Caco-2 (cell line): Measurements from ENCODE around the gene CD200R1L. TPM values are rescaled to one million over a fixed set of nuclear protein-coding genes. Genes with fewer than 3 reads are reported as not detected.

Source experiments
- BruUV-seq: library from RNA; stranded (reverse); fragments of 400-500 nt; replicated peaks from 2 replicates; lab custom pipeline; 2021; lab: Mats Ljungman, UMichigan
- CTCF ChIA-PET: fragments of 300-600 bp; sonication (Branson Sonifier 250); formaldehyde crosslinking; loops from one replicate; lab custom pipeline; 2022; ENCODE audit warnings: antibody characterized with exemption; lab: Charles Lee
- POLR2A ChIA-PET: fragments of 300-600 bp; sonication (Branson Sonifier 250); formaldehyde crosslinking; loops from one replicate; lab custom pipeline; 2022; ENCODE audit warnings: antibody characterized with exemption; lab: Charles Lee
- DNase-seq, 2 experiments: peaks; one replicate each; pipeline versions ENCODE4 v3.0.0 to v3.0.0-alpha.2; 2020 to 2022
- H3K27me3 ChIP-seq: replicated peaks from 2 replicates; pipeline ENCODE4 v1.6.0; 2011; ENCODE audit warnings: low read length; ENCODE audit not compliant: control insufficient read depth, insufficient read depth
- H3K36me3 ChIP-seq: 2 replicates; pipeline ENCODE4 v1.5.1; 2011; ENCODE audit warnings: low read length; ENCODE audit not compliant: control insufficient read depth, insufficient read depth
- H3K4me1 ChIP-seq: fragments of 250-450 bp; sonication (Bioruptor Pico); 2 replicates; pipeline ENCODE4 v1.5.1; 2020; ENCODE audit warnings: mild to moderate bottlenecking
- H3K4me3 ChIP-seq: 2 replicates; pipeline ENCODE4 v1.5.1; 2011; ENCODE audit warnings: low read depth, mild to moderate bottlenecking, control low read depth, low read length
- H3K9me3 ChIP-seq: fragments of 250-450 bp; sonication (Bioruptor Pico); 2 replicates; pipeline ENCODE4 v1.5.1; 2020; ENCODE audit warnings: mild to moderate bottlenecking, moderate library complexity
- H3K27ac Mint-ChIP-seq: one replicate; pipeline ENCODE4 v1.8.0; 2022; ENCODE audit warnings: mixed read lengths; ENCODE audit not compliant: unreplicated experiment
- H3K27me3 Mint-ChIP-seq: one replicate; pipeline ENCODE4 v1.8.0; 2022; ENCODE audit warnings: mixed read lengths; ENCODE audit not compliant: insufficient read depth, unreplicated experiment
- H3K36me3 Mint-ChIP-seq: one replicate; pipeline ENCODE4 v1.8.0; 2022; ENCODE audit warnings: mild to moderate bottlenecking, mixed read lengths; ENCODE audit not compliant: insufficient read depth, unreplicated experiment
- H3K4me1 Mint-ChIP-seq: one replicate; pipeline ENCODE4 v1.8.0; 2022; ENCODE audit warnings: low read depth, mixed read lengths; ENCODE audit not compliant: unreplicated experiment
- H3K4me3 Mint-ChIP-seq: one replicate; pipeline ENCODE4 v1.8.0; 2022; ENCODE audit warnings: mild to moderate bottlenecking, moderate library complexity, mixed read lengths; ENCODE audit not compliant: unreplicated experiment
- H3K9me3 Mint-ChIP-seq: one replicate; pipeline ENCODE4 v1.8.0; 2022; ENCODE audit warnings: mixed read lengths; ENCODE audit not compliant: unreplicated experiment
- CTCF ChIP-seq, 2 experiments: fragments of 200-600 bp in 1 of 2; IDR thresholded peaks; 1 replicate in 1 of 2; 2 replicates in 1 of 2; pipeline versions ENCODE4 v1.5.1 to v1.8.0; 2011 to 2022; ENCODE audit warnings: antibody characterized with exemption in 1 of 2, control low read depth in 1 of 2, inconsistent platforms in 1 of 2, low read depth in 1 of 2, low read length in 1 of 2, mild to moderate bottlenecking in 1 of 2, moderate library complexity in 1 of 2; ENCODE audit not compliant: insufficient read depth in 1 of 2, severe bottlenecking in 1 of 2, unreplicated experiment in 1 of 2
- intact Hi-C: fragments of 100-400 bp; cut with micrococcal nuclease; formaldehyde crosslinking; loops from one replicate; pipeline ENCODE4 v1.10.0; 2022; ENCODE audit not compliant: unreplicated experiment
- total RNA-seq: library from RNA; stranded (reverse); gene quantifications from 2 replicates; pipeline ENCODE4 v1.2.3, GENCODE V29; 2022

Gene CD200R1L
- total RNA-seq, 1 experiment from 2014 or later = not detected

- peaks cover 5% of the 10 kb centered on the region for H3K4me1 Mint-ChIP-seq
- BruUV-seq = no TSS peak
- H3K9me3 Mint-ChIP-seq = peaks cover 26% of the 10 kb centered on the region
- no peak overlapping the region for H3K4me3 Mint-ChIP-seq
- no peaks in the 10 kb centered on the region for H3K9me3 ChIP-seq
- H3K4me3 ChIP-seq = no peak overlapping the region
- POLR2A ChIA-PET = no interaction called here
- no peak for TF ChIP-seq CTCF (IDR thresholded peaks at IDR 0.05; ENCODE audit: insufficient read depth in 1 of 2, low read depth in 1 of 2, low read length in 1 of 2, severe bottlenecking in 1 of 2, unreplicated experiment in 1 of 2)
- intact Hi-C loops = no loop called here
- no peak overlapping the region for H3K27ac Mint-ChIP-seq
- DNase-seq = no peak
- peaks cover 3% of the 10 kb centered on the region for H3K27me3 Mint-ChIP-seq
- H3K36me3 ChIP-seq = no peaks in the 10 kb centered on the region
- CTCF ChIA-PET = no interaction called here
- no peaks in the 10 kb centered on the region for H3K36me3 Mint-ChIP-seq
- no peaks in the 10 kb centered on the region for H3K27me3 ChIP-seq
- H3K4me1 ChIP-seq = no peaks in the 10 kb centered on the region
These were observed 28.9 kb upstream of the CD200R1L start for GRCh38 chr3:112875561-112875960.

GRCh38 chr3:112874725-112875124, 28.1 kb upstream of the CD200R1L start:
- Histone ChIP-seq H3K27me3 (no peaks in the 10 kb centered on the region), H3K9me3 (peaks cover 8% of the 10 kb centered on the region; the same call in 1 of the 2 replicates), H3K4me3 (no peak overlapping the region), H3K36me3 (no peaks in the 10 kb centered on the region), H3K4me1 (no peaks in the 10 kb centered on the region)
- no peaks in the 10 kb centered on the region for H3K36me3 Mint-ChIP-seq
- no peak for DNase-seq
- TF ChIP-seq CTCF (IDR thresholded peaks at IDR 0.05; ENCODE audit: insufficient read depth in 1 of 2, low read depth in 1 of 2, low read length in 1 of 2, severe bottlenecking in 1 of 2, unreplicated experiment in 1 of 2) = no peak
- no peak overlapping the region for H3K4me3 Mint-ChIP-seq
- ChIA-PET POLR2A (no interaction called here), CTCF (no interaction called here)
- peaks cover 34% of the 10 kb centered on the region for H3K9me3 Mint-ChIP-seq
- no TSS peak for BruUV-seq
- H3K27me3 Mint-ChIP-seq = no peaks in the 10 kb centered on the region
- H3K4me1 Mint-ChIP-seq = peaks cover 5% of the 10 kb centered on the region
- no peak overlapping the region for H3K27ac Mint-ChIP-seq
- intact Hi-C loops = no loop called here

DNA sequence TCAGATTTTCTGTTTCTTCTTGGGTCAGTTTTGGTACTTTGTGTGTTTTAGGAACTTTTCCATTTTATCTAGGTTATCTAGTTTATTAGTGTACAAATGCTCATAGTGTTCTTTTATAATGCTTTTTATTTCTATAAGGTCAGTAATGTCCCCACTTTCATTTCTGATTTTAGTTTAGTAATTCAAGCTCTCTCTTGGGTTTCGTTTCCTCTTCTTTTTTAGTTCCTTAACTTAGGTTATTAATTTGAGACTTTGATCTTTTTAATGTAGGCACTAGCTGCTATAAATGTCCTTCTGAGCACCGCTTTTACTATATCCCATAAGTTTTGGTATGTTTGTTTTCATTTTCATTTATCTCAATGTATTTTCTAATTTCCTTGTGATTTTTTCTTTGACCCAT, 27.0 kb upstream of the CD200R1L start:
- Histone ChIP-seq H3K4me1 (no peaks in the 10 kb centered on the region), H3K36me3 (no peaks in the 10 kb centered on the region), H3K27me3 (no peaks in the 10 kb centered on the region), H3K9me3 (peaks cover 8% of the 10 kb centered on the region; the same call in 1 of the 2 replicates), H3K4me3 (no peak overlapping the region)
- no TSS peak for BruUV-seq
- no peaks in the 10 kb centered on the region for H3K27me3 Mint-ChIP-seq
- ChIA-PET CTCF (no interaction called here), POLR2A (no interaction called here)
- no peak for DNase-seq
- no peaks in the 10 kb centered on the region for H3K36me3 Mint-ChIP-seq
- H3K4me3 Mint-ChIP-seq = no peak overlapping the region
- no peak overlapping the region for H3K27ac Mint-ChIP-seq
- peaks cover 5% of the 10 kb centered on the region for H3K4me1 Mint-ChIP-seq
- intact Hi-C loops = no loop called here
- H3K9me3 Mint-ChIP-seq = peaks cover 35% of the 10 kb centered on the region
- TF ChIP-seq CTCF (IDR thresholded peaks at IDR 0.05; ENCODE audit: insufficient read depth in 1 of 2, low read depth in 1 of 2, low read length in 1 of 2, severe bottlenecking in 1 of 2, unreplicated experiment in 1 of 2) = no peak
